Muscle of leg (tissue), 11 donors: ENCODE data around the gene EFHC1. TPM values are rescaled to one million over a fixed set of nuclear protein-coding genes. Genes with fewer than 3 reads are reported as not detected.
A peak's percentile ranks its signal among the peaks of the same experiment; 100 is the strongest.

Experiments used
- DNase-seq: peaks from one replicate; pipeline ENCODE4 v3.0.0; 2013
- H3K27ac ChIP-seq: one replicate; pipeline ENCODE4 v1.5.1; 2013; ENCODE audit warnings: mild to moderate bottlenecking, low read length, control low read depth
- H3K27me3 ChIP-seq: one replicate; pipeline ENCODE4 v1.6.1; 2013; ENCODE audit warnings: low read length; ENCODE audit not compliant: control insufficient read depth, insufficient read depth
- H3K36me3 ChIP-seq: one replicate; pipeline ENCODE4 v1.6.1; 2013; ENCODE audit warnings: low read length; ENCODE audit not compliant: control insufficient read depth, insufficient read depth
- H3K4me1 ChIP-seq: one replicate; pipeline ENCODE4 v1.6.1; 2013; ENCODE audit warnings: low read length; ENCODE audit not compliant: control insufficient read depth, insufficient read depth
- H3K4me3 ChIP-seq: one replicate; pipeline ENCODE4 v1.5.1; 2013; ENCODE audit warnings: low read length, control low read depth
- H3K9me3 ChIP-seq: replicated peaks from 2 replicates; pipeline ENCODE4 v1.6.1; 2013; ENCODE audit warnings: low read depth, low read length; ENCODE audit not compliant: control insufficient read depth
- WGBS: methylation state at CpG from one replicate; pipeline ENCODE4 v1.1.5; 2013; ENCODE audit warnings: missing lambda C conversion rate; ENCODE audit not compliant: insufficient coverage; 5-methylcytosine and 5-hydroxymethylcytosine counted together
- polyA plus RNA-seq, 8 donors: library from polyadenylated mRNA; unstranded; fragments of 120-200 nt; gene quantifications; one replicate each; pipeline versions ENCODE4 v1.2.1 to v1.2.3, GENCODE V29; 2013; ENCODE audit warnings: inconsistent platforms in 1 of 8, low replicate concordance in 1 of 8; ENCODE audit not compliant: insufficient read length in 8 of 8, insufficient read depth in 1 of 8
- total RNA-seq: library from RNA; stranded (reverse); fragments of 120-200 nt; gene quantifications from one replicate; pipeline ENCODE4 v1.2.4, GENCODE V29; 2013

The EFHC1 gene
- total and polyA plus RNA-seq, 9 donors = 16.9 to 25.7 (median 18.4) TPM

- H3K27me3 ChIP-seq = no peaks in the 10 kb centered on the region
- H3K4me1 ChIP-seq = peaks cover 58% of the 10 kb centered on the region
- no peak overlapping the region for H3K4me3 ChIP-seq
- H3K36me3 ChIP-seq = peaks cover 2% of the 10 kb centered on the region
- H3K27ac ChIP-seq = peak overlapping the region; percentile 88
- WGBS = 0% methylated on average over 2 of the region's 6 CpGs
- H3K9me3 ChIP-seq = no peaks in the 10 kb centered on the region
- DNase-seq = no peak
Observed at GRCh38 chr6:52552278-52552643, 132.1 kb downstream of the EFHC1 start.

- Histone ChIP-seq H3K27ac (no peak overlapping the region), H3K4me1 (peaks cover 58% of the 10 kb centered on the region)
- 91% methylated on average over 1 of the region's 1 CpG for WGBS
Observed at GRCh38 chr6:52553158-52553557, 133.0 kb downstream of the EFHC1 start.

GRCh38 chr6:52553719-52554118, 133.6 kb downstream of the EFHC1 start:
- Histone ChIP-seq H3K4me1 (peaks cover 54% of the 10 kb centered on the region), H3K36me3 (peaks cover 2% of the 10 kb centered on the region), H3K27ac (no peak overlapping the region), H3K9me3 (no peaks in the 10 kb centered on the region), H3K4me3 (no peak overlapping the region), H3K27me3 (no peaks in the 10 kb centered on the region)
- WGBS = 84% methylated on average over 2 of the region's 2 CpGs
- DNase-seq = no peak

More at GRCh38 chr6:52553158-52553557, 133.0 kb downstream of the EFHC1 start:
- H3K36me3 ChIP-seq = peaks cover 2% of the 10 kb centered on the region
- no peak for DNase-seq
- H3K4me3 ChIP-seq = no peak overlapping the region
- H3K9me3 ChIP-seq = no peaks in the 10 kb centered on the region
- H3K27me3 ChIP-seq = no peaks in the 10 kb centered on the region

GRCh38 chr6:52554684-52555280, 134.6 kb downstream of the EFHC1 start:
- Histone ChIP-seq H3K36me3 (no peaks in the 10 kb centered on the region), H3K27ac (peak overlapping the region; percentile 7), H3K9me3 (no peaks in the 10 kb centered on the region), H3K4me1 (peaks cover 51% of the 10 kb centered on the region), H3K27me3 (no peaks in the 10 kb centered on the region), H3K4me3 (no peak overlapping the region)
- no peak for DNase-seq
- 91% methylated on average over 5 of the region's 6 CpGs for WGBS

- H3K27ac ChIP-seq = peak overlapping the region; percentile 65
- DNase-seq = peak; percentile 57
- H3K36me3 ChIP-seq = no peaks in the 10 kb centered on the region
- H3K27me3 ChIP-seq = no peaks in the 10 kb centered on the region
- WGBS = no CpG with 5 or more reads among the region's 5 CpGs
- no peak overlapping the region for H3K4me3 ChIP-seq
- H3K9me3 ChIP-seq = no peaks in the 10 kb centered on the region
- peaks cover 46% of the 10 kb centered on the region for H3K4me1 ChIP-seq
Observed at GRCh38 chr6:52555518-52556233, 135.5 kb downstream of the EFHC1 start.

- H3K27ac ChIP-seq = peak overlapping the region; percentile 62
- peaks cover 29% of the 10 kb centered on the region for H3K4me1 ChIP-seq
- WGBS = no CpG with 5 or more reads among the region's 11 CpGs
Observed at GRCh38 chr6:52557389-52558265, 137.5 kb downstream of the EFHC1 start.

GRCh38 chr6:52558266-52559000, 138.3 kb downstream of the EFHC1 start:
- peak overlapping the region; percentile 62 for H3K27ac ChIP-seq
- no peak for DNase-seq
- no peaks in the 10 kb centered on the region for H3K27me3 ChIP-seq
- no peak overlapping the region for H3K4me3 ChIP-seq
- WGBS = no CpG with 5 or more reads among the region's 6 CpGs
- no peaks in the 10 kb centered on the region for H3K36me3 ChIP-seq
- peaks cover 23% of the 10 kb centered on the region for H3K4me1 ChIP-seq
- H3K9me3 ChIP-seq = no peaks in the 10 kb centered on the region

More at GRCh38 chr6:52557389-52558265, 137.5 kb downstream of the EFHC1 start:
- H3K36me3 ChIP-seq = no peaks in the 10 kb centered on the region
- H3K4me3 ChIP-seq = no peak overlapping the region
- no peaks in the 10 kb centered on the region for H3K27me3 ChIP-seq
- peak; percentile 49 for DNase-seq
- H3K9me3 ChIP-seq = no peaks in the 10 kb centered on the region

- 59% methylated on average over 4 of the region's 5 CpGs for WGBS
Observed at GRCh38 chr6:52560462-52560861, 140.3 kb downstream of the EFHC1 start.

GRCh38 chr6:52562911-52563310, 142.8 kb downstream of the EFHC1 start:
- Histone ChIP-seq H3K27me3 (no peaks in the 10 kb centered on the region), H3K36me3 (peaks cover 2% of the 10 kb centered on the region), H3K4me1 (peaks cover 24% of the 10 kb centered on the region), H3K27ac (no peak overlapping the region), H3K9me3 (no peaks in the 10 kb centered on the region), H3K4me3 (no peak overlapping the region)
- DNase-seq = no peak
- no CpG with 5 or more reads among the region's 3 CpGs for WGBS

More at GRCh38 chr6:52560462-52560861, 140.3 kb downstream of the EFHC1 start:
- H3K27ac ChIP-seq = no peak overlapping the region
- H3K4me3 ChIP-seq = no peak overlapping the region
- H3K36me3 ChIP-seq = no peaks in the 10 kb centered on the region
- no peaks in the 10 kb centered on the region for H3K9me3 ChIP-seq
- no peaks in the 10 kb centered on the region for H3K27me3 ChIP-seq
- H3K4me1 ChIP-seq = peaks cover 22% of the 10 kb centered on the region
- no peak for DNase-seq
